NAMALWA (cell line): Measurements from ENCODE around the gene EXOSC5.
"Not testable (repeated sequence)": the region's sequence is repeated elsewhere in the genome, so short reads cannot be mapped to it uniquely, and the experiment has no call there.

ENCODE experiments used
- DNase-seq: peaks from one replicate; pipeline ENCODE4 v3.0.0-alpha.2; 2015; ENCODE audit warnings: low spot score

Gene EXOSC5

DNA sequence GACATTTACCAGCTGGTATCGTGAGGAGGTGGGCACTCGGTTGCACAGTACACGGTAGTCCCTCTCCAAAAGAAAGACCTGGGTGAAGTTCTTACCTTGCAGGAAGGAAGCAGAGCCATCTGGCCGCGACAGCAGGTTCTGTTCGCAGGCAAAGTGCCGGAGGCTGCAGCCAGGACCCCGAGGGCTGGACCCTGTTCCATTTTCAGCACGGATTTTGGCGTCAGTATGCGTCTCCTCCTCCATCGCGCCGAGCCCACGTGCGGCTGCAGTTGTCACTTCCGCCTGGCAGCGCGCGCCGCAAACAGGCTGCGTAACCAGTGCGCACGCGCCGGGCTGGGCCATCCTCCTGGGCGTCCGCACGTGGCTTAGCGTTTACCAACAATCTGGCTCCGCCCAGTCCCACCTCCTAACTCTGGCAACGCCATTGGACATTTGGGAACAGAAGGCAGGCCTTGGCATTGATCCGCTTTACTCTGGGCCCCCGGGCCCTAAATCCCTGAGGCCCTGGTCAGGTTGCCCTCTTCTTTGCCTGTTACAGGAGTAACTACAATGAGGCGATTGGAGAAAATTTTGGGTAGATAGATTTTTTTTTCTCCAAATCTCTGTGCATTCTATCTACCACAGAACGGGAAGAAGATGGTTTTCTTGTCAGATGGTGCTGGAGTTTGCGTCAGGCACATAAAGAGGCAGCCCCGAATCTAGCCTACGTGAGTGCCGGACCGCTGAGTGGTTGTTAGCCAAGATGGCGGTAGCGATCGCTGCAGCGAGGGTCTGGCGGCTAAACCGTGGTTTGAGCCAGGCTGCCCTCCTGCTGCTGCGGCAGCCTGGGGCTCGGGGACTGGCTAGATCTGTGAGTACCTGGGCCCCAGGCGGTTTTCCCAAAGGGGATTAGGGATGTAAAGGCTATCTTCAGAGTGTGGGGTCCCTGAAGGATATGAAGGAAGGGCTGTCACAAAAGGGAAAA, at the start of gene EXOSC5, which contains the start of gene BCKDHA:
Gene EXOSC5 (minus strand): TSS at position 274 of the 964 bp plus-strand sequence. CDS start 31 bp downstream, at position 243.
Gene BCKDHA (plus strand): TSS at position 733 of the 964 bp plus-strand sequence. CDS start 10 bp downstream, at position 743.
- DNase-seq: peak; percentile 100

DNA sequence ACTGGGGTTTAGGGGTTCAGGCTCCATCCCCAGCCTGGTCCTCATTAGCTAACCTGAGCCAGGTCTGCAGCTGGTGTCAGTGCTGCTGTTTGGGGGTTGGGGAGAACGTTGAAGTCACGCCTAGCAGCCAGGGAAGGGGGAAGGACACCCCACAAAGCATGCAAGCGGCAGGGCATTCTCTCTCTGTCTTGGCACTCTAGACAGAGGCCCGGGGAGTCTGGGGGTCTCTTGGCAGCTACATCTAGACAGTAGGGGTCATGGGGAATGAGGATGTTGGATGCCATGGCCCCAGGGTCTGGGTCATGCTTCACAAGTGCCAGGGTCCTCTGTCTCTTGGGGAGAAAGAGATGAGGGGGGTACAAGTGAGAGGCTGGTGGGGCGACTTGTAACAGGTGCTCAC, 48.4 kb upstream of the EXOSC5 start:
- DNase-seq: no peak

DNA sequence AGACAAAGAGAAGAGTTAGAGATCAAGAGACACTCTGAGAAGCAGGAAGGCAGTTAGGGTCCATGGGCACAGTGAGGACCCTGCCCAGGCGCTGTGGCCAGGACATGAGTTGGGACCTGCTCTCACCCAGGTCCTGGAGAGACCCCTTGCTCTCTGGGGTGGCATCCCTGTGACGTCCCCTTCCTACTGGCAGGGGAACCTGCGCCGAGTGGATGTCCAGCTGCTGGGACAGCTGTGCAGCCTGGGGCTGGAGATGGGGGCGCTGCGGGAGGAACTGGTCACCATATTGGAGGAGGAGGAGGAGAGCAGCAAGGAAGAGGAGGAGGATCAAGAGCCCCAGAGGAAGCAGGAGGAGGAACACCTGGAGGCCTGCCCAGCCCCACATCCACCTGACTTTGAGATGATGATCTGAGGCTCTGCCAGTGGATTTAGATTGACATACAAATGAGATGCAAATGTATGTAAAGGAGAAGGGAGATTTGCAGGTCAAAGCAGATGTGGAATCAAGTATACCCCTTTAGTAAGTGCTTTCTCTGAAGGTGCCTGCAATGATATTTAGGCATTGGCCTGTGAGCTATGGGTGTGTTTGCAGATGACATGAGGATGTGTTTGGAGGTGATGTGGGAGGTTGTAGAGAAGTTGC, 46.8 kb upstream of the EXOSC5 start:
- peak; percentile 51 for DNase-seq

DNA sequence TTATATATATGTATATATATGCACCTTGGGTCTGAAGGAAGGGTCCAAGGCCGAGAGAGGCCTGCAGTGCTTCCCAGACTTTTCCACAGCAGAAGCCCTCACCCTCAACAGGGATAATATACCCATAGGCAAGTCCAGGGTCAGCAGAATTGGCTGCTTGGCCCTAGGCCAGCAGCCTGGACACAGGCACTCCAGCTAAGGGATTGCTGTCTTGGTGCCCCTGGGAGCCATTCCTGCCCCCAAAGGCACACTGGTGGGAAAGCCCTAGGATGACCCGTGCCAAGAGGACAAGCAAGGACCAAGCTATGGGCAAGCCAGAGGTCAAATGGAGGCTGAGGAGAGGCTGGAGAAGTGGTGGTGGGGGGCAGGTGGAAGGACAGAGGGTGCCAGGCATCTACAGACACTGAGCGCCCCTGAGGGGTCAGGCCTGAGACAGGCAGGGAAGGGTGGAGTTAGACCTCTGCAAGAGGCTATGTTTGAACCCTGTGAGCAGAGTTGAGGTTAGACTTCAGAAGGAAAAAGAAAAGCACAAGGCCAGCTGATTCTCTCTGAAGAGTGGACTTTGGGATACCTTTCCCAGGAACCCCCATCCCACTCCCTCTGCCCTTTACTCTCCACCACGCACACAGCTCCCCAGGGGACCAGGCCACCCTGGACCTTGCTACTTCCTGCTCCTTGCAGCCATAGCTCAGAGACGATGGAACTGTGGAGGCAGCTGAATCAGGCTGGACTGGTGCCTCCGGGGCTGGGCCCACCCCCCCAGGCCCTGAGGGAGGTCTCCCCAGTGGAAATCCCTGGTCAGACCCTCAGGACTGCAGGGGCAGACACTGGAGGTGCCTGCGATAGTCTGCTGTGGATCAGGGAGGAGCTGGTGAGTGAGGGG, 45.6 kb upstream of the EXOSC5 start, which contains the start of gene ERICH4:
Gene ERICH4 (plus strand): TSS at position 684 of the 883 bp plus-strand sequence. CDS start 14 bp downstream, at position 698.
- DNase-seq: no peak

DNA sequence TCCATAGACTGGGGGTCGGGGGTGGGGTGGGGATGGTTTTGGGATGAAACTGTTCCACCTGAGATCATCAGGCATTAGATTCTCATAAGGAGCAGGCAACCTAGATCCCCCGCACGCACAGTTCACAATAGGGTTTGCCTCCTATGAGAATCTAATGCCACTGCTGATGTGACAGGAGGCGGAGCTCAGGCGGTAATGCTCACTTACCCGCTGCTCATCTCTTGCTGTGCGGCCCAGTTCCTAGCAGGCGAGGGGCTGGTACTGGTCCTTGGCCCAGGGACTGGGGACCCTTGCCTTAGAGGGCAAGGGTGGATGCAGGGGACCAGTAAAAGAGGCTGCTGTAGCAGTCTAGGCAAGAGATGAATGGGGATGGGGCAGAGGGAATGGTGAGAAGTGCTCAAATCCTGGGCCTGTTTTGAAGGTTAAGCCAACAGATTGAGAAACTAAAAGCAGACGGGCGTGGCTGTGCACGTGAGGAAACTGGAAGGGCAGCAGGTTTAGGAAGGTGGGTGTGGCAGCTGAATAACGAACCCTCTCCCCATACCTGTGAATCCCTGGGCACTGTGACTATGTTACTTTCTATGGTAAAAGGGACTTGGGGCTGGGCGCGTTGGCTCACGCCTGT, 44.3 kb upstream of the EXOSC5 start:
- DNase-seq: no peak

DNA sequence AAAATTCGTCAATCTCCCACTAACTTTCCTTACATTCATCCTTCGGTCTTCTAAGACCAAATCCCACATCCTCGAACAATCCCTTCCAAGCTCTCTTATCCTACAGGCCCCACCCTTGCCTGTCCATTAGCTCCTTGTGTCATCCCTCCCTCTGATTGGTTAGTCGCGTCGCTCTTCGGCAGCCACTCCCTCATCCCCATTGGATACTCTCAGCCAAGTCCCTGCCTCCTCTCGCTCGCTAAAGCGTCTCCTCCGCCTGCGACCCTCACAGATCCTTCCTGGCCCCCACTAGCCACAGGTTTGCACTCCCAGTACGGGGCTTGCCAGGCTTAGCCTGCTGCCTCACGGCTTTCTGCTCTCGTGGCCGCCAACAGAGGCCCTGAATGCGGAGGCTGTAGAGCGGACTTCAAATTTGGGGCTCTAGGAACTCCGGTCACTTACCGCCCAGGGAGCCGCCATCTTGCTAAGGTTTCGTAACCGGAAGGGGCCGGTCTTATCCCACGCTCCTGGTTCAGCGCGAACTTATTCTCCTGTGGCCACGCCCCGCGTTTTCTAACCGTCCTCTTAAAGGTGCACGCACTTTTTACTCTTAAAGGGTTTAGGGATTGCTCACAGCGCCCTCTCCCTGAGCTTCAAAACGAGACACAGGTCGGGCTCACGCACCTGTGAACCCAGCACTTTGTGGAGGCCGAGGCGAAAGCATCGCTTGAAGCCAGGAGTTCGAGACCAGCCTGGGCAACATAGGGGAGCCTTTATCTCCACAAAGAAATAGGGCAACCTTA, 42.5 kb upstream of the EXOSC5 start, which contains the start of gene DMAC2:
Gene DMAC2 (minus strand): TSS at position 472 of the 782 bp plus-strand sequence. CDS start 13 bp downstream, at position 459.
- DNase-seq: peak; percentile 99

DNA sequence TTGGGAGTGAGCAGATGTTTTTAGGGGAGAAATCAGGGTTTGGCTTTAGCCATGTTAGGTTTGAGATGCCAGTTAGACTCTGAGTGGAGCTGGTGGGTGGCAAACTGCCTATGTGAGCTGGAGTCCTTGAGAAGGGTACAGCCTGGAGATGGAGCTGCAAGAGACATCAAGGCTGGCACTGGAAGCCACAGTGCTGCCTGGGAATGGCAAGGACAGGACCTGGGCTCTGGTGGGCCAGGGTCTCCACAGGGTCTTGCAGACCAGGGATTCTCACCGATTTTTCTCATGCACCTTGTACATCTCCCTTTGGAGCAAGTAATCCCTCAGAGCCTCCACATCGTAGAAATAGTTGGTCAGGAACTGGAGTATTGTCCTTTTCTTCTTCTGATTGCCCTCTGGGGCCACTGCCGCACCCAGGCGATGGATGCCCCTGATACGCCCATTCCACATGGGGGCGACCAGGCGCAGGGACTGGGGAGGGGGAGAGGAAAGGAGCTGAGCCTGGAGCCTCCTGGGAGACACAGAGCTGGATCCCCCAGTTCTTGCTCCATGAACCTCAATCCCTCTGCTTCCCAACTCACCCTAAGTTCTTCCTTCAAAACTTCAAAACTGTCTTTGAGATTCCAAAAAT, 40.9 kb upstream of the EXOSC5 start:
- DNase-seq: no peak

DNA sequence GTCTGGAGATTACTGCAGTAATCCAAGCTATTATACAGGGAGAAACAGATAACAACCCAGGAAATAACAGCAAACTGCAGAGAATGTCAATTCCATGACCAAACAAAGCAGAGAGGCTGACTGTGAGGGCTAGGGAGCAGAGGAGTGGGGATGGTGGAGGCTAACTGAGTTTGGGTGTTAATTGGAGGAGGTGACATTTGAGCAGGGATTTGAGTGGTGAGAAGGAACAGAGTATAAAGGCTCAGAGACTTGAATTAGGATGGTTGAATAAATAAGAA, 39.5 kb upstream of the EXOSC5 start:
- no peak for DNase-seq

DNA sequence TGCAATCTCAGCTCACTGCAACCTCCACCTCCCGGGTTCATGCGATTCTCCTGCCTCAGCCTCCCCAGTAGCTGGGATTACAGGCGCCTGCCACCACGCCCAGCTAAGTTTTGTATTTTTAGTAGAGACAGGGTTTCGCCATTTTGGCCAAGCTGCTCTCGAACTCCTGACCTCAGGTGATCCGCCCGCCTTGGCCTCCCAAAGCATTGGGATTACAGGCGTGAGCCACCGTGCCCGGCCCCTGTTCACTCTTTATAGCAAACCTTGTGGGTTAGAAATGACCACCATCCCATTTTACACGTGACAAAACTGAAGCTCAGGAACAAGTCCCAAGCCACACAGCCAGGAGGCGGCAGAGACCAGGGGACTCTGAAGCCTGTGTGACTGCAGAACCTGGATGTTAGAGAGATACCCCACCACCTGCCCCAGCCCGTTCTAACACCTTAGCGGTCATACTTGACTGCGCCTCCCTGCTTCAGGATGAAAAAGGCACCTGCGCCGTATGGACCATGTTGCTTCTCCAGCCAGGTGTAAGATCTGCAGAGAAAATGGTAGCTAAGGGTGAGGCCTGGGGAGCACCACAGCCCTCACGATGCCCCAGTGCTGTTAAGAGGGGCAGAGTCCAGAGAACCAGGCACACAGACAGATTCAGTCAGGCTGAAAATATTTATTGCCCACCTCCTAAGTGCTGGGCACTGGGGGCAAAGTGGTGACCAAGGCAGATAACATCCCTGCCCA, 38.9 kb upstream of the EXOSC5 start:
- DNase-seq: no peak

DNA sequence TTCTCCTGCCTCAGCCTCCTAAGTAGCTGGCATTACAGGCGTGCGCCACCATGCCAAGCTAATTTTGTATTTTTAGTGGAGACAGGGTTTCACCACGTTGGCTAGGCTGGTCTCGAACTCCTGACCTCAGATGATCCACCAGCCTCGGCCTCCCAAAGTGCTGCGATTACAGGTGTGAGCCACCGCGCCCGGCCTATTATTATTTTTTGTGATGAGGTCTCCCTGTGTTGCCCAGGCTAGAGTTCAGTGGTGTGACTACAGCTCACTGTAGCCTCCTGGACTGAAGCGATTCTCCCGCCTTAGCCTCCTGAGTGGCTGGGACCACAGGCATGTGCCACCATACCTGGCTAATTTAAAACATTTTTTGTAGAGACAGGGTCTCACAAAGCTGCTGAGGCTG, 38.2 kb upstream of the EXOSC5 start:
- not testable (repeated sequence) for DNase-seq

DNA sequence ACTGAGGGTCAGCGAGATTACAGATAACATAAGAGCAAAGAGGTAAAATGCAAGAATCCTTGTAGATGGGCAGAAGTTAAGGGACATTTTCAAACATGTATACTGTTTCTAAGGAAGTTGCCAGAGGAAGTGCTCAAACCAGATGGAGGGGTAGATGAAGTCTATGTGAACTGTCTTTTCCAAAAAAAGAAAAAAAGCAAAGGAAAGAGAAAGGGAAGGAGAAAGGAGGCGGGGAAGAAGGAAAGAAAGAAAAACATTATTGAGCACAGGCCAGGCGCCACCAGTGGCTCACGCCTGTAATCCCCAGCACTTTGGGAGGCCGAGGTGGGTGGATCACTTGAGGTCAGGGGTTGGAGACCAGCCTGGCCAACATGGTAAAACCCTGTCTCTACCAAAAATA, 37.3 kb upstream of the EXOSC5 start:
- DNase-seq: no peak

DNA sequence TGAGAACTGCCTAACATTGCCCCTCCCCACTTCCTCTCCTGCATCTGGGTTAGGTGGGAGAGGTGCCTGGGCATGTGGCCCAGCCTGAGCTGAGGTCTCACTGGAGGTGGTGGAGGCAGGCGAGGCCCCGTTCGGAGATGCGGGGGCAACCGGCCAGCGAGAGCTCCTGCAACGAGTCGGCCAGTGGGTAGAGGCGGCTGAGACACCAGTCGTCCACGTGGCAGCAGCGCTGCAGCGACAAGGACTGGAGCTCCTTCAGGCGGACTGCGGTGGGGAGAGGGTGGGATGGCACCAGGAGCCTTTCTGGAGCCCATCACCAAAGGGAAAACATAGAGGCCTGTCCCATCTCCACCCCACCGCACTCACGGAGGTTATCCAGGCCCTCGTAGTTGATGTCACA, 36.0 kb upstream of the EXOSC5 start:
- DNase-seq: no peak

DNA sequence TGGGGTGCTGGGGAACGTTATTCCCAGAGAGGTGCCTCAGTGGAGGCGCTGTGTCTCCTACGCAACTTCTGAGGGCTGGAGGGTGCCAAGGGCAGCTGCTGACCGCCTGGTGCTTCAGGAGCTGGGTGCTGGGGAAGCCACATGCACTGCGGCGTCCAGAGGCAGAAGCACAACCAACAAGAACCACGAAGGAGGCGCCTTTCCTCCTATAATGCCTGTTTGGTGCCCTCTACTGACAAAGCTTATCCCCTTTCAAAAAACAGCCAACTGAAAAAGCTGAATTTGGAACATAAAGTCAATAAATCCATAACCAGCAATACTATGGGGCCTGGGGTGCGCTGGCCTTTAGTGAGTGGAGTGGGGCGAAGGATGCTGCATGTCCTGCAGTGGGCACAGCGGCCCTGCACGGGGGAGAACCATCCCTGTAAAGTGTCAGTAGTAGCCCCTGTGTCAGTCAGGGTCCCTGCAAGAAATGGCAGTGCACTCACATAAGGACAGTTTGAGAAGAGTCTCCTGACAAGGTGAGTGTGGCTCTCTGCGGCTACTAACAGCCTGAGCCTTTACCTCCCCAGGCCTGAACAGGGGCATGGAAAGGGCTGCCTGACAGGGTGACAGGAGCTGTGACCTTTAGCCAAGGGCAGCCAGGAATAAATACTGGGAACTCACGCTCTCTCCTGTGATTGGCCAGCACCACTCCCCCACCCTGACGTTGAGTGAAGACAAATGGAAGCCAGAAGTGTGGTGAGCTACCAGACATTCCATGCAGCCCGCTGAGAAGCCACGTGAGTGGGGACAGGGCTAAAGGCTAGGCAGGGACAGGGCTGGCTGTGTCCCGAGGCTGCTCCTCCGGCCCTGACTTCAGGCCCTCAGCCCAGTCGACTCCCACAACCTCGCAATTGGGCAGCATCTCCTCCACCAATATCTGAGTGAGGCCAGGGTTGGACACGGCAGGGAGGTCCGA, 34.5 kb upstream of the EXOSC5 start:
- DNase-seq: peak; percentile 41

DNA sequence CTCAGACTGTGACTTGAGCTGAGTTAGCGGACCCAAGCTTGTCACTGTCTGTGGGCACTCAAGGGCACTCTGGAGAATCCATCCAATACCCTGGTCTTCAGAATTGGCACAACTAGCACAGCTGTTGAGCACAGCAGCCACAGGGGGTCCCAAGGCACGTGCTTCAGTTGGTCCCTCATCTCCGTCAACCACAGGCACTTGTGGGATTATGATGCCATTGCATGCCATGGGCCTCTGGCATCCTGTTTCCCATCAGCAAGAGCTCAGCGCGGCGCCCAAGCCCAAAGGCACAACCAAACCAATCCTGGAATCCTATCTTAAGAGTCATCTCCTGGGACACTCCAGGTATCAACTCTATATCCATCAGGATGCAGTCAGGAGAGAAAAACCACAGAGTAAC, 33.8 kb upstream of the EXOSC5 start:
- no peak for DNase-seq

DNA sequence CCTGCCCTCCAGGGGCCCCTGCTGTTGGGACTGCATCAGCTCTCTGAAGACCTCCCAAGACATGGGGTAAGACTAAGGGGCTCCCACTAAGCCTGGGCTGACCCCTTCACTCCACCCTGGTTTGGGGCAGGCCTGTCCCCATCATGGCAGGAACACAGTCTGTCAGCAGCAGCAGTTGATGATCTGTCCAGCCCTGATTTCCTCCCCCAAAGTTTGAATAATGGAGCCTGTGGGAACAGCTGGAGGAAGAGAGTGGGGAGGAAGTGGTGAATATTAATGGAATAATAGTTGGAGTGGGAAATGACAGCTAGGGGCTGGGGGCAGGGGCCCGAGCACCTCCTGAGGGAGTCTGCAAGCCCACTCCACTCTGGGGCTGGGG, 31.3 kb upstream of the EXOSC5 start:
- DNase-seq: no peak

DNA sequence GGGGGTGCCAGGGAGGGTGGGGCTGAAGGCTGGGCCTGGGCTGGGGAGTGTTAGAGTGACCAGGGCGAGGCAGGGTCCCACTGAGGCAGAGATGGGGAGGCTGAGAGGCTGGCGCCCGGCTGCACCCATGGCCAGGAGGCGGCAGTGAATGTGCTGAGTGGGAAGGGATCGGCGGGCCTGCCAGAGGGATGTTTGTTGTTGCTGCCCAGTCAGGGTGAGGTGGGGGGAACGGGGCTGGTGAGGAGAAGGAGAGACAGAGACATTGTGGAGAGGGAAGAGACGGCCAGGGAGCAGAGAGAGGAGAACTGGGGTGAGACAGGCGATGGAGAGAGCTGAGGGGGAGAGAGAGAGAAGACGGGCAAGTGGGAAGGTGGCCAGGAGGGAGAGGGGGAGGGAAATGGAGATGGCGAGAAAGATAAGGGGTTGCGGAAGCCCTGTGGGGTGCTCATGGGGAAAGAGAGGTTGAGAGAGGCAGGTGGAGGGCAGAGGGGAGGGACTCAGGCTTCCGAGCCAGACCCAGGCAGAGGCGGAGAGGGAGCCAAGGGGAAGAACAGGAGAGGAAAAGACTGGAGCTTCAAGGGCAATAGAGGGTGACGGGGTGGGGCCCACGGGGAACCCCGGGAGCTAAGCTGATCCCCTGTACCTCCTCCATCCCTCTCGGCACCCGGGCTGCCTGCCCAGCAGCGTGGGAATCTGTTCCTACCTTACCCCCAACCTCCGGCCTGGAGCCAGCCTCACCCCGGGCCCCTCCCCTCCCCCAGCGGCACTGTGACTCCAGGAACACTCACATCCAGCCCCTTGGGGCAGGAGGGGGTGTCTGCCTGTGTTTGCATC, 30.7 kb upstream of the EXOSC5 start:
- DNase-seq: no peak

DNA sequence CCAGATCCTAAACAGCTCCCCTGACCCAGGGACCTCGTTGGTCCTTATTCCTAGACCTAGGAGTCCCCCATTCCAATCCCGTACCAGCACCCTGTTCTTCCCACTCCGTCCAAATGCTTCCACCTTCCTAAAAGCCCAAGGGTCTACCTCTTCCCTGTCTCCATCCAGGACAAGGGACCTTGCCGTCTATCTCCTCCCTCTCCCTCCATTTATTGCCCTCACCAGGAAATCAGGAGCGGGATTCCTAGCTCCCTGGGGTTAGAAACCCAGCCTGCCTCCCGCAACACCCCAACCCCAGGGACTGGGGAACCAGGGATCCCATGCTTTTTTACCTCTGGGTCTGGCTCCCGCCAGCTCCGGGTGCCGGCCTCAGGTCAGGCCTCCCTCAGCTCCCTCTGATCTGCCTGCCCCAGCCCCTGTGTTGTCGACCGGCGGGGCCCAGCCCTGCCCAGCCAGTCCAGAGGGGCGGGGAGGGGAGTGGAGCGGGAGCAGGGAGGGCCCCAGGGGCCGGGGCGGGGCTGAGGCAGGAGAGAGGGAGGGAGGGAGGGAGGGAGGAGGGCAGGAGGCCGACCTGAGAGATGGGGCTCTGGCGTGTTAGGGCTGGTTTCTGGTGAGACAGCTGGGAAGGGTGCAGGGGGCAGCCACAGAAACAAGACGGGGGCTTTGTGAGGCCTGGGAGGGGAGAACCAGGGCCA, 29.9 kb upstream of the EXOSC5 start, which contains the start of gene B3GNT8:
Gene B3GNT8 (minus strand): TSS at position 423 of the 695 bp plus-strand sequence. CDS start 596 bp downstream, outside the sequence.
- DNase-seq: no peak
